SU-DHL-6 (cell line): ENCODE results near the gene MDC1.

ENCODE experiments used
- EZH2phosphoT487 ChIP-seq: fragments of 200-600 bp; sonication (generic), shearing (Covaris generic); conservative IDR thresholded peaks from 2 replicates; pipeline ENCODE4 v1.6.1; 2018; ENCODE audit warnings: mild to moderate bottlenecking, antibody characterized with exemption, low read length, moderate library complexity, mixed read lengths
- TF ChIP-seq, protein P1 (sequence below): fragments of 200-600 bp; sonication (generic); IDR thresholded peaks from one replicate; pipeline ENCODE4 v1.5.1; 2017; ENCODE audit warnings: antibody characterized with exemption, mild to moderate bottlenecking, low read length, moderate library complexity; ENCODE audit not compliant: insufficient read depth, poor library complexity, severe bottlenecking

- TF ChIP-seq EZH2phosphoT487, result no peak
- TF ChIP-seq, protein P1, sequence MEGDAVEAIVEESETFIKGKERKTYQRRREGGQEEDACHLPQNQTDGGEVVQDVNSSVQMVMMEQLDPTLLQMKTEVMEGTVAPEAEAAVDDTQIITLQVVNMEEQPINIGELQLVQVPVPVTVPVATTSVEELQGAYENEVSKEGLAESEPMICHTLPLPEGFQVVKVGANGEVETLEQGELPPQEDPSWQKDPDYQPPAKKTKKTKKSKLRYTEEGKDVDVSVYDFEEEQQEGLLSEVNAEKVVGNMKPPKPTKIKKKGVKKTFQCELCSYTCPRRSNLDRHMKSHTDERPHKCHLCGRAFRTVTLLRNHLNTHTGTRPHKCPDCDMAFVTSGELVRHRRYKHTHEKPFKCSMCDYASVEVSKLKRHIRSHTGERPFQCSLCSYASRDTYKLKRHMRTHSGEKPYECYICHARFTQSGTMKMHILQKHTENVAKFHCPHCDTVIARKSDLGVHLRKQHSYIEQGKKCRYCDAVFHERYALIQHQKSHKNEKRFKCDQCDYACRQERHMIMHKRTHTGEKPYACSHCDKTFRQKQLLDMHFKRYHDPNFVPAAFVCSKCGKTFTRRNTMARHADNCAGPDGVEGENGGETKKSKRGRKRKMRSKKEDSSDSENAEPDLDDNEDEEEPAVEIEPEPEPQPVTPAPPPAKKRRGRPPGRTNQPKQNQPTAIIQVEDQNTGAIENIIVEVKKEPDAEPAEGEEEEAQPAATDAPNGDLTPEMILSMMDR, result no peak
These were observed 65.9 kb downstream of the MDC1 start for GRCh38 chr6:30651143-30651542.
